ENCODE measurements around the gene SETD1B.

Gene SETD1B

GRCh38 chr12:121792607-121793439 lies 11.0 kb upstream of the SETD1B start:
- Histone ChIP-seq H3K4me3 (ENCODE audit: low read depth in 1 of 2, low read length in 2 of 2) (peak overlapping the region; percentile 40 to 81), H3K9me3 (ENCODE audit: insufficient read depth, low read length, severe bottlenecking) (no peaks in the 10 kb centered on the region), H3K9ac (ENCODE audit: low read depth, low read length) (peak overlapping the region; percentile 73), H3K27me3 (ENCODE audit: insufficient read depth, low read length, poor library complexity) (no peaks in the 10 kb centered on the region), H4K20me1 (ENCODE audit: insufficient read depth, low read length) (peaks cover 32% of the 10 kb centered on the region), H2AFZ (ENCODE audit: low read depth, low read length) (peak overlapping the region; percentile 88), H3K36me3 (ENCODE audit: insufficient read depth, low read length) (peaks cover 29% of the 10 kb centered on the region), H3K79me2 (ENCODE audit: insufficient read depth, low read length) (peaks cover 63% of the 10 kb centered on the region), H3K4me1 (ENCODE audit: insufficient read depth, low read length) (peaks cover 88% of the 10 kb centered on the region), H3K4me2 (ENCODE audit: insufficient read depth, low read length) (peak overlapping the region; percentile 99), H3K27ac (ENCODE audit: low read length) (peak overlapping the region; percentile 89)
- TF ChIP-seq EZH2 (IDR thresholded peaks at IDR 0.05; ENCODE audit: borderline replicate concordance, low read depth, low read length, severe bottlenecking), result no peak
- TF ChIP-seq, protein P1, sequence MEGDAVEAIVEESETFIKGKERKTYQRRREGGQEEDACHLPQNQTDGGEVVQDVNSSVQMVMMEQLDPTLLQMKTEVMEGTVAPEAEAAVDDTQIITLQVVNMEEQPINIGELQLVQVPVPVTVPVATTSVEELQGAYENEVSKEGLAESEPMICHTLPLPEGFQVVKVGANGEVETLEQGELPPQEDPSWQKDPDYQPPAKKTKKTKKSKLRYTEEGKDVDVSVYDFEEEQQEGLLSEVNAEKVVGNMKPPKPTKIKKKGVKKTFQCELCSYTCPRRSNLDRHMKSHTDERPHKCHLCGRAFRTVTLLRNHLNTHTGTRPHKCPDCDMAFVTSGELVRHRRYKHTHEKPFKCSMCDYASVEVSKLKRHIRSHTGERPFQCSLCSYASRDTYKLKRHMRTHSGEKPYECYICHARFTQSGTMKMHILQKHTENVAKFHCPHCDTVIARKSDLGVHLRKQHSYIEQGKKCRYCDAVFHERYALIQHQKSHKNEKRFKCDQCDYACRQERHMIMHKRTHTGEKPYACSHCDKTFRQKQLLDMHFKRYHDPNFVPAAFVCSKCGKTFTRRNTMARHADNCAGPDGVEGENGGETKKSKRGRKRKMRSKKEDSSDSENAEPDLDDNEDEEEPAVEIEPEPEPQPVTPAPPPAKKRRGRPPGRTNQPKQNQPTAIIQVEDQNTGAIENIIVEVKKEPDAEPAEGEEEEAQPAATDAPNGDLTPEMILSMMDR (IDR thresholded peaks at IDR 0.05; ENCODE audit: borderline replicate concordance, extremely low read depth, low read length, poor library complexity, severe bottlenecking), result no peak
- ATAC-seq (ENCODE audit: insufficient read depth, low read depth) (no peak), DNase-seq (no peak)

- peak within 1 kb of the TSS; percentile 89 for H3K27ac ChIP-seq (ENCODE audit: low read length)
- H3K79me2 ChIP-seq (ENCODE audit: insufficient read depth, low read length), result peaks cover 63% of the 10 kb centered on the region
- no peaks in the 10 kb centered on the region for H3K27me3 ChIP-seq (ENCODE audit: insufficient read depth, low read length, poor library complexity)
- peaks cover 29% of the 10 kb centered on the region for H3K36me3 ChIP-seq (ENCODE audit: insufficient read depth, low read length)
- H3K9ac ChIP-seq (ENCODE audit: low read depth, low read length), result peak within 1 kb of the TSS; percentile 73
- peak within 1 kb of the TSS; percentile 40 to 81 for H3K4me3 ChIP-seq (ENCODE audit: low read depth in 1 of 2, low read length in 2 of 2)
- H3K9me3 ChIP-seq (ENCODE audit: insufficient read depth, low read length, severe bottlenecking), result no peaks in the 10 kb centered on the region
- DNase-seq (no peak), ATAC-seq (ENCODE audit: insufficient read depth, low read depth) (peak; percentile 8)
- TF ChIP-seq, protein P1 (IDR thresholded peaks at IDR 0.05; ENCODE audit: borderline replicate concordance, extremely low read depth, low read length, poor library complexity, severe bottlenecking), result no peak
- no peak for TF ChIP-seq EZH2 (IDR thresholded peaks at IDR 0.05; ENCODE audit: borderline replicate concordance, low read depth, low read length, severe bottlenecking)
- peak within 1 kb of the TSS; percentile 99 for H3K4me2 ChIP-seq (ENCODE audit: insufficient read depth, low read length)
- peak within 1 kb of the TSS; percentile 88 for H2AFZ ChIP-seq (ENCODE audit: low read depth, low read length)
- H3K4me1 ChIP-seq (ENCODE audit: insufficient read depth, low read length), result peaks cover 94% of the 10 kb centered on the region
- peaks cover 38% of the 10 kb centered on the region for H4K20me1 ChIP-seq (ENCODE audit: insufficient read depth, low read length)
These were observed 10.4 kb upstream of the SETD1B start, which contains the start of gene RHOF for GRCh38 chr12:121793440-121793837. Gene RHOF, minus strand, starts transcription at chr12:121793688. Its CDS starts 55 bp downstream, at chr12:121793633.

DNA sequence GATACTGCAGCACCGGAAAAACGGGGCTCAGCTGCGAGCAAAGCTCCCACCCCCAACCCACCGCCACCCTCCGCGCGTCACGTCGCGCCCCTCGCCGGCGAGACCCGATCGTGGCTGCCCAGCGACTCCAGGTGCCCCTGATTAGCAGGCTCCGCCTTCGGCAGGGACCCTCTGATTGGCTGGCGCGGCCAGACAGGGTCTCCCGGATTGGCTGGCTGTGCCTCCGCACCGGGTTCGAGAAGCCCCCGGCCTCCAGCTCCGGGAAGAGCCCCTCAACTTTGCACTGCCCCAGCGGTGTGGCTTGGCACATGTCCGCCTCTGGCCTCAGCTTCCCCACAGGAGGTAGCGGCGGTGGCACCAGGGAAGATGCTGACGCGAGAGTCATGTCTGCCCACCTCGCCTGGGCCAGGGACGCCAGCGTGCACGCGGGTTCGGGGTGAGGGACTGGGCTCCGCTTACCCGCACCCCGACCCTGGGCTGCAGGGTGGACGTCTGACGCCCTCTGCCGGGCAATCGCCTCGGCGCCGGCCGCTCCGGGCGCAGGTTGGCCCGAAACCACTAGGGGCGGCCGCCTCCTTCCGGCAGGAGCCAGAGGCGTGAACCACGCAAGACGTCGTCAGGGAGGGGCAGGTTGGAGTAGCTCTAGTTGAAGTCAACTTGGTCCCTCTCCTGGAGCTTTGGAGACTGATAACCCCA lies 9.8 kb upstream of the SETD1B start:
- Histone ChIP-seq H3K36me3 (ENCODE audit: insufficient read depth, low read length) (peaks cover 31% of the 10 kb centered on the region), H3K9me3 (ENCODE audit: insufficient read depth, low read length, severe bottlenecking) (no peaks in the 10 kb centered on the region), H3K4me1 (ENCODE audit: insufficient read depth, low read length) (peaks cover 94% of the 10 kb centered on the region), H3K27ac (ENCODE audit: low read length) (peak overlapping the region; percentile 89), H4K20me1 (ENCODE audit: insufficient read depth, low read length) (peaks cover 41% of the 10 kb centered on the region), H3K9ac (ENCODE audit: low read depth, low read length) (peak overlapping the region; percentile 73), H3K27me3 (ENCODE audit: insufficient read depth, low read length, poor library complexity) (no peaks in the 10 kb centered on the region), H3K4me2 (ENCODE audit: insufficient read depth, low read length) (peak overlapping the region; percentile 99), H3K79me2 (ENCODE audit: insufficient read depth, low read length) (peaks cover 63% of the 10 kb centered on the region), H3K4me3 (ENCODE audit: low read depth in 1 of 2, low read length in 2 of 2) (peak overlapping the region; percentile 40 to 81; a peak in 3 of 4 replicates), H2AFZ (ENCODE audit: low read depth, low read length) (peak overlapping the region; percentile 88)
- ATAC-seq (ENCODE audit: insufficient read depth, low read depth) (peak; percentile 64), DNase-seq (peak; percentile 92)
- TF ChIP-seq, protein P1 (IDR thresholded peaks at IDR 0.05; ENCODE audit: borderline replicate concordance, extremely low read depth, low read length, poor library complexity, severe bottlenecking), result peak; percentile 99
- no peak for TF ChIP-seq EZH2 (IDR thresholded peaks at IDR 0.05; ENCODE audit: borderline replicate concordance, low read depth, low read length, severe bottlenecking)

Measured in DND-41 (cell line).